Body of pancreas (tissue), 4 donors: Measurements from ENCODE around the gene CDKN2C.

Source experiments
- POLR2A ChIP-seq, 3 donors: fragments of 450-650 bp; IDR thresholded peaks; one replicate each; pipeline ENCODE4 v1.6.1; 2016; ENCODE audit warnings: antibody characterized with exemption in 3 of 3, mild to moderate bottlenecking in 2 of 3
- TF ChIP-seq, protein P1 (sequence below), 7 experiments: fragments of 450-650 bp in 4 of 7; fragments of 200-600 bp in 3 of 7; sonication (generic) in 3 of 7; IDR thresholded peaks; one replicate each; pipeline ENCODE4 v1.5.1; 2016 to 2019; ENCODE audit warnings: antibody characterized with exemption in 7 of 7

GRCh38 chr1:50973255-50973654 lies 3.2 kb downstream of the CDKN2C start:
- TF ChIP-seq, protein P1, sequence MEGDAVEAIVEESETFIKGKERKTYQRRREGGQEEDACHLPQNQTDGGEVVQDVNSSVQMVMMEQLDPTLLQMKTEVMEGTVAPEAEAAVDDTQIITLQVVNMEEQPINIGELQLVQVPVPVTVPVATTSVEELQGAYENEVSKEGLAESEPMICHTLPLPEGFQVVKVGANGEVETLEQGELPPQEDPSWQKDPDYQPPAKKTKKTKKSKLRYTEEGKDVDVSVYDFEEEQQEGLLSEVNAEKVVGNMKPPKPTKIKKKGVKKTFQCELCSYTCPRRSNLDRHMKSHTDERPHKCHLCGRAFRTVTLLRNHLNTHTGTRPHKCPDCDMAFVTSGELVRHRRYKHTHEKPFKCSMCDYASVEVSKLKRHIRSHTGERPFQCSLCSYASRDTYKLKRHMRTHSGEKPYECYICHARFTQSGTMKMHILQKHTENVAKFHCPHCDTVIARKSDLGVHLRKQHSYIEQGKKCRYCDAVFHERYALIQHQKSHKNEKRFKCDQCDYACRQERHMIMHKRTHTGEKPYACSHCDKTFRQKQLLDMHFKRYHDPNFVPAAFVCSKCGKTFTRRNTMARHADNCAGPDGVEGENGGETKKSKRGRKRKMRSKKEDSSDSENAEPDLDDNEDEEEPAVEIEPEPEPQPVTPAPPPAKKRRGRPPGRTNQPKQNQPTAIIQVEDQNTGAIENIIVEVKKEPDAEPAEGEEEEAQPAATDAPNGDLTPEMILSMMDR (IDR thresholded peaks at IDR 0.05): no peak
- TF ChIP-seq POLR2A (IDR thresholded peaks at IDR 0.05): no peak
